Endothelial cell (in vitro differentiated cells): ENCODE measurements around the gene RTKN2. TPM values are rescaled to one million over a fixed set of nuclear protein-coding genes. Genes with fewer than 3 reads are reported as not detected.
A peak's percentile ranks its signal among the peaks of the same experiment; 100 is the strongest.

Experiments used
- DNase-seq: peaks from one replicate; pipeline ENCODE4 v3.0.0; 2021; ENCODE audit warnings: low spot score
- H3K27ac Mint-ChIP-seq: one replicate; pipeline ENCODE4 v1.8.0; 2021; ENCODE audit warnings: mixed read lengths, inconsistent platforms; ENCODE audit not compliant: unreplicated experiment
- H3K27me3 Mint-ChIP-seq: one replicate; pipeline ENCODE4 v1.8.0; 2021; ENCODE audit warnings: mild to moderate bottlenecking, moderate library complexity, mixed read lengths, inconsistent platforms; ENCODE audit not compliant: unreplicated experiment
- H3K36me3 Mint-ChIP-seq: one replicate; pipeline ENCODE4 v1.8.0; 2021; ENCODE audit warnings: mild to moderate bottlenecking, low read depth, mixed read lengths, inconsistent platforms; ENCODE audit not compliant: unreplicated experiment
- H3K4me1 Mint-ChIP-seq: one replicate; pipeline ENCODE4 v1.8.0; 2021; ENCODE audit warnings: mild to moderate bottlenecking, mixed read lengths, inconsistent platforms; ENCODE audit not compliant: unreplicated experiment
- H3K4me3 Mint-ChIP-seq: one replicate; pipeline ENCODE4 v1.8.0; 2021; ENCODE audit warnings: mild to moderate bottlenecking, mixed read lengths, inconsistent platforms; ENCODE audit not compliant: unreplicated experiment
- H3K9me3 Mint-ChIP-seq: one replicate; pipeline ENCODE4 v1.8.0; 2021; ENCODE audit warnings: mixed read lengths, inconsistent platforms; ENCODE audit not compliant: unreplicated experiment
- total RNA-seq: library from RNA; stranded (reverse); fragmentation: NEBNext Ultra II Directional; extraction: Animal tissue kit (Norgen Biotek cat#: 25700); gene quantifications from one replicate; pipeline ENCODE4 v1.2.1, GENCODE V29; 2021; ENCODE audit not compliant: unreplicated experiment
- TF ChIP-seq, protein P1 (sequence below): fragments of 200-600 bp; sonication (generic); IDR thresholded peaks from one replicate; pipeline ENCODE4 v1.5.0; 2021; ENCODE audit warnings: antibody characterized with exemption; ENCODE audit not compliant: unreplicated experiment

Gene RTKN2
- total RNA-seq, 1 donor from 2014 or later: 1.7 TPM

DNA sequence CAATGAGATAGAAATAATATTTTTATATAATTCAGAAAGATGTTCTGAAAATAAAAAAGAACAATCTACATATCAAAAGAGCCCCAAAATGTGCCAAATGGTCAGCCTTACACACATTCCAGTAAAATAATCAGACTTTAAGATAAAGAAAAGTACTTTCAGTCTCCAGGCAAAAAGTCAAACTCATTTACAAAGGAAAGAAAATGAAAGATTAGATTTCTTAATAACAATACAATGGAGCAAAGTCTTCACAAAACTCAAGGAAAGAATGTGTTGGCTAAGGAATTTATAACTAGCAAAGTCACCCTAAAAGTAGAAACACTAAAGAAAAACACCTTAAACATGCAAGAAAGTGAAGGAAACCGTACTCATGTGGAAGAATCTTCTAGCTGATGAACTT, 16.6 kb downstream of the RTKN2 start:
- no peaks in the 10 kb centered on the region for H3K36me3 Mint-ChIP-seq
- no peaks in the 10 kb centered on the region for H3K9me3 Mint-ChIP-seq
- no peak overlapping the region for H3K27ac Mint-ChIP-seq
- H3K4me3 Mint-ChIP-seq: no peak overlapping the region
- no peaks in the 10 kb centered on the region for H3K27me3 Mint-ChIP-seq
- TF ChIP-seq, protein P1, sequence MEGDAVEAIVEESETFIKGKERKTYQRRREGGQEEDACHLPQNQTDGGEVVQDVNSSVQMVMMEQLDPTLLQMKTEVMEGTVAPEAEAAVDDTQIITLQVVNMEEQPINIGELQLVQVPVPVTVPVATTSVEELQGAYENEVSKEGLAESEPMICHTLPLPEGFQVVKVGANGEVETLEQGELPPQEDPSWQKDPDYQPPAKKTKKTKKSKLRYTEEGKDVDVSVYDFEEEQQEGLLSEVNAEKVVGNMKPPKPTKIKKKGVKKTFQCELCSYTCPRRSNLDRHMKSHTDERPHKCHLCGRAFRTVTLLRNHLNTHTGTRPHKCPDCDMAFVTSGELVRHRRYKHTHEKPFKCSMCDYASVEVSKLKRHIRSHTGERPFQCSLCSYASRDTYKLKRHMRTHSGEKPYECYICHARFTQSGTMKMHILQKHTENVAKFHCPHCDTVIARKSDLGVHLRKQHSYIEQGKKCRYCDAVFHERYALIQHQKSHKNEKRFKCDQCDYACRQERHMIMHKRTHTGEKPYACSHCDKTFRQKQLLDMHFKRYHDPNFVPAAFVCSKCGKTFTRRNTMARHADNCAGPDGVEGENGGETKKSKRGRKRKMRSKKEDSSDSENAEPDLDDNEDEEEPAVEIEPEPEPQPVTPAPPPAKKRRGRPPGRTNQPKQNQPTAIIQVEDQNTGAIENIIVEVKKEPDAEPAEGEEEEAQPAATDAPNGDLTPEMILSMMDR: no peak
- no peaks in the 10 kb centered on the region for H3K4me1 Mint-ChIP-seq
- no peak for DNase-seq

DNA sequence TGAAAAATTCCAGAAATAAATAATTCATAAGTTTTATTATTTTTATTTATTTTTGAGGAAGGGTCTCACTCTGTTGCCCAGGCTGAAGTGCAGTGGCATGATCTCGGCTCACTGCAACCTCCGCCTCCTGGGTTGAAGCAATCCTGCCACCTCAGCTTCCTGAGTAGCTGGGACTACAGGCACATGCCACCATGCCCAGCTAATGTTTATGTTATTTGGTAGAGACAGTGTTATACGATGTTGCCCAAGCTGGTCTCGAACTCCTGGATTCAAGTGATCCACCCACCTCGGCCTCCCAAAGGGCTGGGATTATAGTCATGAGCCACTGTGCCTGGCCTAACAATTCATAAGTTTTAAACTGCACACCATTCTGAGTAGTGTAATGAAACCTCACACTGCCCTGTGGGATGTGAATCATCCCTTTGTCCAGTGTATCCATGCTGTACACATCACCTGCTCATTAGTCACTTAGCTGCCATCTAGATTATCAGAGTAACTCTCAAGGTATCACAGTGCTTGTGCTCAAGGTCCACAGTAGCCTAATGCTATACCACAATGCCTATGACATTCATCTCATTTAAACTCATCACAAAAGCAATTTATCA, 17.9 kb downstream of the RTKN2 start:
- TF ChIP-seq, protein P1: no peak
- H3K9me3 Mint-ChIP-seq: no peaks in the 10 kb centered on the region
- H3K27me3 Mint-ChIP-seq: no peaks in the 10 kb centered on the region
- H3K4me1 Mint-ChIP-seq: no peaks in the 10 kb centered on the region
- DNase-seq: no peak
- no peaks in the 10 kb centered on the region for H3K36me3 Mint-ChIP-seq
- H3K27ac Mint-ChIP-seq: no peak overlapping the region
- no peak overlapping the region for H3K4me3 Mint-ChIP-seq

DNA sequence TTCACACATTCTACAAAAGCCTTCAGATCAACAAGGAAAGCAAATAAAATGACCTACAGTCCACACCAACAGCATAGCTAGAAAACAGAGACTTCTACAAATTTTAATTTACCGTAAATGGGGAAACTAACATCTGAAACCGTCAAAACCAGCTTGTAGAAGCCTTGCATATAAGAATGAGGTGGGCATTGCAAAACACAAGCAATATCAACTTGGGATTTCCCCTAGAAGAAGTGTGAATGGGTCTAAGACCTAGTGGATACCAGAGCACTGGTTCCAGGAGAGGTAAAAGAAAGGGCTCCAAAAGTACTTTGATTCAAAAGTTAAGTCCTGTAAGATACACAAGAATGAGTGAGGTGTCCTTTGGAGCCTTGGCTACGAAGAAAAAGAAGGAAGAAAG, 18.7 kb downstream of the RTKN2 start:
- H3K9me3 Mint-ChIP-seq: no peaks in the 10 kb centered on the region
- no peak overlapping the region for H3K4me3 Mint-ChIP-seq
- H3K27me3 Mint-ChIP-seq: no peaks in the 10 kb centered on the region
- H3K36me3 Mint-ChIP-seq: no peaks in the 10 kb centered on the region
- H3K27ac Mint-ChIP-seq: no peak overlapping the region
- TF ChIP-seq, protein P1: no peak
- no peaks in the 10 kb centered on the region for H3K4me1 Mint-ChIP-seq
- DNase-seq: no peak

DNA sequence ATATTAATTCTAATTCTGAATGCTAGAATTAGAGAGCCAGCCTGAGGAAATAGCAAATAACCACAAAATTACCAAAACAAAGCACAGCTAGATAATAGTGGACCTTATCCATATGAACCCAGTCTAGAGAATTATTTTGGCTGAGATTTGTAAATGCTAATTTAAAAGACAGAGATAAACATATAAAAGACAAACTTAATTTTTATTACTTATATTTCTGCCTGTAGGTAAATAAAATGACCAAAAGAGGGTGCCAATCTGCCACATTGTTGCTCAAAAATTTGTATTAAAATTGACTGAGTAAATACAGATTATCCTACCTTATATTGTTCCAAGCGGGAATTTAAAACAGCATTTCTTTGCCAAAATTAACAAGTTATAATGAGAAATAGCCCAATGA, 20.2 kb downstream of the RTKN2 start:
- TF ChIP-seq, protein P1: no peak
- no peak overlapping the region for H3K27ac Mint-ChIP-seq
- no peak for DNase-seq
- H3K9me3 Mint-ChIP-seq: no peaks in the 10 kb centered on the region
- no peaks in the 10 kb centered on the region for H3K36me3 Mint-ChIP-seq
- H3K4me3 Mint-ChIP-seq: no peak overlapping the region
- H3K27me3 Mint-ChIP-seq: no peaks in the 10 kb centered on the region
- H3K4me1 Mint-ChIP-seq: no peaks in the 10 kb centered on the region

DNA sequence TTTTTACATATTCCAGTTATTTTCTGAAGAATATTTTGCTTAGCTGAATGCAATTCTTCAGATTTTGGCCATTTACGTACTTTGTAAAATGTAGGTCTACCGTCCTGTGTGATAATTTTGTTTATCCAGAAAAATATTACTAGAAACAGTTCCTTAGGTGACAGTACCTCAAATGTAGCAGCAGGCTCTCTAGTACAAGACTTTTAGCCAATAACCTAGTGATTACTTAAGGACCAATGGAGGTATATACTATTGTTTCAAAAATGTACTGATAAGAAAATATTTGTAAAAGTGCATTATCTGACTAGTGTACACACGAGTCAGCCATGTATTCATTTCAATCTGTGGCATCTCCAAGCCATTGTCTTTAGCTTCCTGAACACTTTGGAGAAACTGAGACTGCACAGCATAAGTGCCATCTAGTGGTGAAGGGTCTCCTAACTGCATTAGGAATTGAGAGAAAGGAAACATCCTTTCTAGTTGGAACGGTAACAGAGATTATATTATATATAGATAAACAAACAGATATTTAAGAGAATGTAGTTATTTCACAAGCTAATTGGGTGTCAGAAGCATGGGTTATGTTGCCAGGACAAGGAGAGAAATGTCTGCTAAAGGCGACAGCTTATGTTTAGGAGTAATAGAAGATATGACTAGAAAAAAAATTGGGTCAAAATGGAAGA, 23.7 kb downstream of the RTKN2 start:
- Mint-ChIP-seq H3K4me3 (no peak overlapping the region), H3K4me1 (no peaks in the 10 kb centered on the region), H3K27me3 (no peaks in the 10 kb centered on the region), H3K27ac (no peak overlapping the region), H3K9me3 (no peaks in the 10 kb centered on the region), H3K36me3 (no peaks in the 10 kb centered on the region)
- DNase-seq: peak; percentile 31
- TF ChIP-seq, protein P1: peak; percentile 83
